ENCODE results near the gene ZSCAN20.
"Not testable (repeated sequence)": the region's sequence is repeated elsewhere in the genome, so short reads cannot be mapped to it uniquely, and the experiment has no call there.

The ZSCAN20 gene

GRCh38 chr1:33488624-33489023, 16.2 kb downstream of the ZSCAN20 start:
- no peak for DNase-seq

GRCh38 chr1:33494929-33495328, 22.5 kb downstream of the ZSCAN20 start:
- DNase-seq: no peak

- no peak for DNase-seq
Measured at GRCh38 chr1:33497410-33497809, 25.0 kb downstream of the ZSCAN20 start.

- DNase-seq: no peak
Measured at GRCh38 chr1:33500547-33500946, 28.1 kb downstream of the ZSCAN20 start.

GRCh38 chr1:33501309-33501708, 28.9 kb downstream of the ZSCAN20 start:
- no peak for DNase-seq

- DNase-seq: no peak
Measured at GRCh38 chr1:33501774-33502173, 29.3 kb downstream of the ZSCAN20 start.

- no peak for DNase-seq
Measured at GRCh38 chr1:33502726-33503125, 30.3 kb downstream of the ZSCAN20 start.

GRCh38 chr1:33503506-33503905, 31.1 kb downstream of the ZSCAN20 start:
- DNase-seq: no peak

GRCh38 chr1:33507661-33508060, 35.2 kb downstream of the ZSCAN20 start:
- no peak for DNase-seq

- no peak for DNase-seq
Measured at GRCh38 chr1:33508151-33508550, 35.7 kb downstream of the ZSCAN20 start.

- DNase-seq: not testable (repeated sequence)
Measured at GRCh38 chr1:33509276-33509675, 36.8 kb downstream of the ZSCAN20 start.

GRCh38 chr1:33512226-33513011, 40.0 kb downstream of the ZSCAN20 start:
- no peak for DNase-seq

- DNase-seq: no peak
Measured at GRCh38 chr1:33515112-33515511, 42.7 kb downstream of the ZSCAN20 start.

GRCh38 chr1:33515607-33516006, 43.2 kb downstream of the ZSCAN20 start:
- DNase-seq: no peak

GRCh38 chr1:33516428-33516827, 44.0 kb downstream of the ZSCAN20 start:
- DNase-seq: no peak

GRCh38 chr1:33516891-33517567, 44.6 kb downstream of the ZSCAN20 start:
- no peak for DNase-seq

- DNase-seq: no peak
Measured at GRCh38 chr1:33517596-33518250, 45.3 kb downstream of the ZSCAN20 start.

GRCh38 chr1:33519240-33519884, 46.9 kb downstream of the ZSCAN20 start:
- DNase-seq: no peak

GRCh38 chr1:33524586-33524985, 52.1 kb downstream of the ZSCAN20 start:
- peak; percentile 5 for DNase-seq

GRCh38 chr1:33527934-33528333, 55.5 kb downstream of the ZSCAN20 start:
- no peak for DNase-seq

- DNase-seq: no peak
Measured at GRCh38 chr1:33529957-33530356, 57.5 kb downstream of the ZSCAN20 start.

- DNase-seq: no peak
Measured at GRCh38 chr1:33532250-33532649, 59.8 kb downstream of the ZSCAN20 start.

- DNase-seq: no peak
Measured at GRCh38 chr1:33532936-33533335, 60.5 kb downstream of the ZSCAN20 start.
